HepG2 (cell line): Measurements from ENCODE around the gene VSX1. TPM values are rescaled to one million over a fixed set of nuclear protein-coding genes. Genes with fewer than 3 reads are reported as not detected.

Experiments used
- ARHGAP35 ChIP-seq: sonication (generic); formaldehyde crosslinking; IDR thresholded peaks from 2 replicates; pipeline ENCODE4 v1.9.0; 2022; ENCODE audit warnings: mild to moderate bottlenecking, inconsistent platforms, moderate library complexity, missing genetic modification reagents, borderline replicate concordance
- DR1 ChIP-seq: sonication (generic); formaldehyde crosslinking; IDR thresholded peaks from 2 replicates; pipeline ENCODE4 v1.8.0; 2021; ENCODE audit warnings: mild to moderate bottlenecking, missing genetic modification reagents, inconsistent platforms
- DZIP1 ChIP-seq: sonication (generic); formaldehyde crosslinking; IDR thresholded peaks from 2 replicates; pipeline ENCODE4 v1.5.0; 2020; ENCODE audit warnings: mild to moderate bottlenecking, missing genetic modification reagents
- NCOA5 ChIP-seq: sonication (generic); formaldehyde crosslinking; IDR thresholded peaks from 2 replicates; pipeline ENCODE4 v1.4.0; 2020; ENCODE audit warnings: missing genetic modification reagents
- ZBTB34 ChIP-seq: sonication (generic); formaldehyde crosslinking; IDR thresholded peaks from 2 replicates; pipeline ENCODE4 v1.8.0; 2022; ENCODE audit warnings: mild to moderate bottlenecking, missing genetic modification reagents
- ZNF605 ChIP-seq: sonication (generic); formaldehyde crosslinking; IDR thresholded peaks from 2 replicates; pipeline ENCODE4 v1.8.0; 2022; ENCODE audit warnings: mild to moderate bottlenecking, missing genetic modification reagents
- ZNF773 ChIP-seq: sonication (generic); formaldehyde crosslinking; IDR thresholded peaks from 2 replicates; pipeline ENCODE4 v1.4.0; 2020; ENCODE audit warnings: missing genetic modification reagents, borderline replicate concordance
- ZNF776 ChIP-seq: sonication (generic); formaldehyde crosslinking; IDR thresholded peaks from 2 replicates; pipeline ENCODE4 v1.4.0; 2020; ENCODE audit warnings: mild to moderate bottlenecking, missing genetic modification reagents
- polyA plus RNA-seq, 8 experiments: library from polyadenylated mRNA; depleted of rRNA in 3 of 8; stranded (reverse) in 7 of 8; unstranded in 1 of 8; fragments of >200 nt; fragmentation: Illumina TruSeq in 4 of 8; extraction: Trizol in 4 of 8; gene quantifications; 2 replicates each; pipeline versions ENCODE4 v1.2.1 to v1.2.3, GENCODE V29; 2011 to 2016; ENCODE audit warnings: low read depth in 4 of 8, missing spikeins in 1 of 8, mixed read lengths in 1 of 8; ENCODE audit not compliant: insufficient read depth in 1 of 8
- total RNA-seq, 5 experiments: library from RNA; depleted of rRNA; stranded (reverse); fragments of >200 nt; fragmentation: Illumina TruSeq; extraction: Trizol; gene quantifications; 2 replicates each; pipeline ENCODE4 v1.2.3, GENCODE V29; 2016; ENCODE audit warnings: low read depth in 1 of 5
- TF ChIP-seq, protein P1 (sequence below): IDR thresholded peaks from 2 replicates; pipeline ENCODE4 v1.6.1; 2018; ENCODE audit warnings: missing genetic modification reagents, mild to moderate bottlenecking, missing compliant biosample characterization
- TF ChIP-seq, protein P2 (sequence below): sonication (generic); formaldehyde crosslinking; IDR thresholded peaks from 2 replicates; pipeline ENCODE4 v1.4.0; 2020; ENCODE audit warnings: missing genetic modification reagents
- TF ChIP-seq, protein P3 (sequence below), 2 experiments: IDR thresholded peaks; 2 replicates each; pipeline ENCODE4 v1.6.1; 2011 to 2012; ENCODE audit warnings: low read length in 2 of 2, borderline replicate concordance in 1 of 2, low read depth in 1 of 2, mild to moderate bottlenecking in 1 of 2, moderate library complexity in 1 of 2

Gene VSX1
- total and polyA plus RNA-seq, 2 of the 13 experiments (the other 11 are each of a cell fraction or from before 2014, with no cell fraction given), result 0.04 TPM; not detected in 1

- TF ChIP-seq ZNF773 (CRISPR knock-in tag) (no peak), DZIP1 (CRISPR knock-in tag) (no peak), DR1 (CRISPR knock-in tag) (no peak), ARHGAP35 (CRISPR knock-in tag) (no peak), ZNF605 (CRISPR knock-in tag) (no peak), NCOA5 (CRISPR knock-in tag) (no peak), ZBTB34 (CRISPR knock-in tag) (0 out of 2 replicates have a peak, but pooled peaks have one; percentile 46), ZNF776 (no peak)
- TF ChIP-seq, protein P1, sequence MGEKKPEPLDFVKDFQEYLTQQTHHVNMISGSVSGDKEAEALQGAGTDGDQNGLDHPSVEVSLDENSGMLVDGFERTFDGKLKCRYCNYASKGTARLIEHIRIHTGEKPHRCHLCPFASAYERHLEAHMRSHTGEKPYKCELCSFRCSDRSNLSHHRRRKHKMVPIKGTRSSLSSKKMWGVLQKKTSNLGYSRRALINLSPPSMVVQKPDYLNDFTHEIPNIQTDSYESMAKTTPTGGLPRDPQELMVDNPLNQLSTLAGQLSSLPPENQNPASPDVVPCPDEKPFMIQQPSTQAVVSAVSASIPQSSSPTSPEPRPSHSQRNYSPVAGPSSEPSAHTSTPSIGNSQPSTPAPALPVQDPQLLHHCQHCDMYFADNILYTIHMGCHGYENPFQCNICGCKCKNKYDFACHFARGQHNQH (CRISPR knock-in tag), result peak; percentile 21; the same call in 1 of the 2 replicates
- TF ChIP-seq, protein P2, sequence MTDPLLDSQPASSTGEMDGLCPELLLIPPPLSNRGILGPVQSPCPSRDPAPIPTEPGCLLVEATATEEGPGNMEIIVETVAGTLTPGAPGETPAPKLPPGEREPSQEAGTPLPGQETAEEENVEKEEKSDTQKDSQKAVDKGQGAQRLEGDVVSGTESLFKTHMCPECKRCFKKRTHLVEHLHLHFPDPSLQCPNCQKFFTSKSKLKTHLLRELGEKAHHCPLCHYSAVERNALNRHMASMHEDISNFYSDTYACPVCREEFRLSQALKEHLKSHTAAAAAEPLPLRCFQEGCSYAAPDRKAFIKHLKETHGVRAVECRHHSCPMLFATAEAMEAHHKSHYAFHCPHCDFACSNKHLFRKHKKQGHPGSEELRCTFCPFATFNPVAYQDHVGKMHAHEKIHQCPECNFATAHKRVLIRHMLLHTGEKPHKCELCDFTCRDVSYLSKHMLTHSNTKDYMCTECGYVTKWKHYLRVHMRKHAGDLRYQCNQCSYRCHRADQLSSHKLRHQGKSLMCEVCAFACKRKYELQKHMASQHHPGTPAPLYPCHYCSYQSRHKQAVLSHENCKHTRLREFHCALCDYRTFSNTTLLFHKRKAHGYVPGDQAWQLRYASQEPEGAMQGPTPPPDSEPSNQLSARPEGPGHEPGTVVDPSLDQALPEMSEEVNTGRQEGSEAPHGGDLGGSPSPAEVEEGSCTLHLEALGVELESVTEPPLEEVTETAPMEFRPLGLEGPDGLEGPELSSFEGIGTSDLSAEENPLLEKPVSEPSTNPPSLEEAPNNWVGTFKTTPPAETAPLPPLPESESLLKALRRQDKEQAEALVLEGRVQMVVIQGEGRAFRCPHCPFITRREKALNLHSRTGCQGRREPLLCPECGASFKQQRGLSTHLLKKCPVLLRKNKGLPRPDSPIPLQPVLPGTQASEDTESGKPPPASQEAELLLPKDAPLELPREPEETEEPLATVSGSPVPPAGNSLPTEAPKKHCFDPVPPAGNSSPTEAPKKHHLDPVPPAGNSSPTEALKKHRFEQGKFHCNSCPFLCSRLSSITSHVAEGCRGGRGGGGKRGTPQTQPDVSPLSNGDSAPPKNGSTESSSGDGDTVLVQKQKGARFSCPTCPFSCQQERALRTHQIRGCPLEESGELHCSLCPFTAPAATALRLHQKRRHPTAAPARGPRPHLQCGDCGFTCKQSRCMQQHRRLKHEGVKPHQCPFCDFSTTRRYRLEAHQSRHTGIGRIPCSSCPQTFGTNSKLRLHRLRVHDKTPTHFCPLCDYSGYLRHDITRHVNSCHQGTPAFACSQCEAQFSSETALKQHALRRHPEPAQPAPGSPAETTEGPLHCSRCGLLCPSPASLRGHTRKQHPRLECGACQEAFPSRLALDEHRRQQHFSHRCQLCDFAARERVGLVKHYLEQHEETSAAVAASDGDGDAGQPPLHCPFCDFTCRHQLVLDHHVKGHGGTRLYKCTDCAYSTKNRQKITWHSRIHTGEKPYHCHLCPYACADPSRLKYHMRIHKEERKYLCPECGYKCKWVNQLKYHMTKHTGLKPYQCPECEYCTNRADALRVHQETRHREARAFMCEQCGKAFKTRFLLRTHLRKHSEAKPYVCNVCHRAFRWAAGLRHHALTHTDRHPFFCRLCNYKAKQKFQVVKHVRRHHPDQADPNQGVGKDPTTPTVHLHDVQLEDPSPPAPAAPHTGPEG, result no peak
- TF ChIP-seq, protein P3, sequence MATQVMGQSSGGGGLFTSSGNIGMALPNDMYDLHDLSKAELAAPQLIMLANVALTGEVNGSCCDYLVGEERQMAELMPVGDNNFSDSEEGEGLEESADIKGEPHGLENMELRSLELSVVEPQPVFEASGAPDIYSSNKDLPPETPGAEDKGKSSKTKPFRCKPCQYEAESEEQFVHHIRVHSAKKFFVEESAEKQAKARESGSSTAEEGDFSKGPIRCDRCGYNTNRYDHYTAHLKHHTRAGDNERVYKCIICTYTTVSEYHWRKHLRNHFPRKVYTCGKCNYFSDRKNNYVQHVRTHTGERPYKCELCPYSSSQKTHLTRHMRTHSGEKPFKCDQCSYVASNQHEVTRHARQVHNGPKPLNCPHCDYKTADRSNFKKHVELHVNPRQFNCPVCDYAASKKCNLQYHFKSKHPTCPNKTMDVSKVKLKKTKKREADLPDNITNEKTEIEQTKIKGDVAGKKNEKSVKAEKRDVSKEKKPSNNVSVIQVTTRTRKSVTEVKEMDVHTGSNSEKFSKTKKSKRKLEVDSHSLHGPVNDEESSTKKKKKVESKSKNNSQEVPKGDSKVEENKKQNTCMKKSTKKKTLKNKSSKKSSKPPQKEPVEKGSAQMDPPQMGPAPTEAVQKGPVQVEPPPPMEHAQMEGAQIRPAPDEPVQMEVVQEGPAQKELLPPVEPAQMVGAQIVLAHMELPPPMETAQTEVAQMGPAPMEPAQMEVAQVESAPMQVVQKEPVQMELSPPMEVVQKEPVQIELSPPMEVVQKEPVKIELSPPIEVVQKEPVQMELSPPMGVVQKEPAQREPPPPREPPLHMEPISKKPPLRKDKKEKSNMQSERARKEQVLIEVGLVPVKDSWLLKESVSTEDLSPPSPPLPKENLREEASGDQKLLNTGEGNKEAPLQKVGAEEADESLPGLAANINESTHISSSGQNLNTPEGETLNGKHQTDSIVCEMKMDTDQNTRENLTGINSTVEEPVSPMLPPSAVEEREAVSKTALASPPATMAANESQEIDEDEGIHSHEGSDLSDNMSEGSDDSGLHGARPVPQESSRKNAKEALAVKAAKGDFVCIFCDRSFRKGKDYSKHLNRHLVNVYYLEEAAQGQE (IDR thresholded peaks at IDR 0.05; ENCODE audit: borderline replicate concordance in 1 of 2, low read depth in 1 of 2, low read length in 2 of 2), result 0 out of 4 replicates have a peak, but pooled peaks of 1 of the 2 experiments have one; percentile 19
These were observed 5.0 kb downstream of the VSX1 start (continued) for GRCh38 chr20:25076731-25077609.
